ENCODE measurements around the gene VAV2.
A peak's percentile ranks its signal among the peaks of the same experiment; 100 is the strongest.

Gene VAV2

GRCh38 chr9:133782157-133783130 lies 209.7 kb downstream of the VAV2 start:
- H3K9me3 ChIP-seq (ENCODE audit: insufficient read depth, low read length), result no peaks in the 10 kb centered on the region
- no peaks in the 10 kb centered on the region for H3K9me2 ChIP-seq (replicated peaks; ENCODE audit: insufficient read depth, low read length)
- H3K79me2 ChIP-seq (ENCODE audit: insufficient read depth, low read length), result no peaks in the 10 kb centered on the region
- H3K4me2 ChIP-seq (ENCODE audit: low read depth, low read length, poor library complexity, severe bottlenecking), result no peak overlapping the region
- H3K4me3 ChIP-seq (ENCODE audit: insufficient read depth, low read length, poor library complexity, severe bottlenecking), result no peak overlapping the region
- no peak overlapping the region for H2AFZ ChIP-seq (ENCODE audit: low read depth, low read length, severe bottlenecking)
- H3K9ac ChIP-seq (ENCODE audit: low read length), result no peak overlapping the region
- TF ChIP-seq EZH2phosphoT487 (conservative IDR thresholded peaks at IDR 0.05; ENCODE audit: low read length), result no peak
- peak; percentile 78 for TF ChIP-seq CTCF (IDR thresholded peaks at IDR 0.05; ENCODE audit: insufficient read depth, low read length, poor library complexity, severe bottlenecking)
- H3K36me3 ChIP-seq (ENCODE audit: low read length), result no peaks in the 10 kb centered on the region
- H3K27ac ChIP-seq (ENCODE audit: low read depth, low read length), result 0 out of 2 replicates have a peak overlapping the region, but pooled peaks have one; percentile 24
- no peaks in the 10 kb centered on the region for H4K20me1 ChIP-seq (ENCODE audit: low read depth, low read length)
- H3F3A ChIP-seq (ENCODE audit: insufficient read depth), result peaks cover 9% of the 10 kb centered on the region; the same call in 1 of the 2 replicates
- H3K27me3 ChIP-seq (ENCODE audit: low read length), result no peaks in the 10 kb centered on the region

GRCh38 chr9:133781828-133782135 lies 210.3 kb downstream of the VAV2 start:
- no peaks in the 10 kb centered on the region for H3K9me3 ChIP-seq (ENCODE audit: insufficient read depth, low read length)
- no peaks in the 10 kb centered on the region for H3K9me2 ChIP-seq (replicated peaks; ENCODE audit: insufficient read depth, low read length)
- no peak overlapping the region for H3K27ac ChIP-seq (ENCODE audit: low read depth, low read length)
- H3K36me3 ChIP-seq (ENCODE audit: low read length), result no peaks in the 10 kb centered on the region
- no peaks in the 10 kb centered on the region for H3K27me3 ChIP-seq (ENCODE audit: low read length)
- H3K9ac ChIP-seq (ENCODE audit: low read length), result no peak overlapping the region
- H2AFZ ChIP-seq (ENCODE audit: low read depth, low read length, severe bottlenecking), result no peak overlapping the region
- peaks cover 9% of the 10 kb centered on the region; the same call in 1 of the 2 replicates for H3F3A ChIP-seq (ENCODE audit: insufficient read depth)
- H3K79me2 ChIP-seq (ENCODE audit: insufficient read depth, low read length), result no peaks in the 10 kb centered on the region
- no peak overlapping the region for H3K4me2 ChIP-seq (ENCODE audit: low read depth, low read length, poor library complexity, severe bottlenecking)
- no peaks in the 10 kb centered on the region for H4K20me1 ChIP-seq (ENCODE audit: low read depth, low read length)
- no peak for TF ChIP-seq EZH2phosphoT487 (conservative IDR thresholded peaks at IDR 0.05; ENCODE audit: low read length)
- no peak for TF ChIP-seq CTCF (IDR thresholded peaks at IDR 0.05; ENCODE audit: insufficient read depth, low read length, poor library complexity, severe bottlenecking)
- H3K4me3 ChIP-seq (ENCODE audit: insufficient read depth, low read length, poor library complexity, severe bottlenecking), result no peak overlapping the region

GRCh38 chr9:133780962-133781827 lies 210.9 kb downstream of the VAV2 start:
- no peaks in the 10 kb centered on the region for H3K27me3 ChIP-seq (ENCODE audit: low read length)
- H3K36me3 ChIP-seq (ENCODE audit: low read length), result no peaks in the 10 kb centered on the region
- TF ChIP-seq EZH2phosphoT487 (conservative IDR thresholded peaks at IDR 0.05; ENCODE audit: low read length) (no peak), CTCF (IDR thresholded peaks at IDR 0.05; ENCODE audit: insufficient read depth, low read length, poor library complexity, severe bottlenecking) (no peak)

More at GRCh38 chr9:133780962-133781827, 210.9 kb downstream of the VAV2 start:
- H3F3A ChIP-seq (ENCODE audit: insufficient read depth), result peaks cover 9% of the 10 kb centered on the region; the same call in 1 of the 2 replicates
- H2AFZ ChIP-seq (ENCODE audit: low read depth, low read length, severe bottlenecking), result no peak overlapping the region
- no peak overlapping the region for H3K27ac ChIP-seq (ENCODE audit: low read depth, low read length)
- no peak overlapping the region for H3K4me3 ChIP-seq (ENCODE audit: insufficient read depth, low read length, poor library complexity, severe bottlenecking)
- no peaks in the 10 kb centered on the region for H3K9me3 ChIP-seq (ENCODE audit: insufficient read depth, low read length)
- H3K4me2 ChIP-seq (ENCODE audit: low read depth, low read length, poor library complexity, severe bottlenecking), result no peak overlapping the region
- H4K20me1 ChIP-seq (ENCODE audit: low read depth, low read length), result no peaks in the 10 kb centered on the region
- no peaks in the 10 kb centered on the region for H3K9me2 ChIP-seq (replicated peaks; ENCODE audit: insufficient read depth, low read length)
- no peaks in the 10 kb centered on the region for H3K79me2 ChIP-seq (ENCODE audit: insufficient read depth, low read length)
- no peak overlapping the region for H3K9ac ChIP-seq (ENCODE audit: low read length)
